ENCODE data around the gene MT2A.

- no peak for TF ChIP-seq CTCF (conservative IDR thresholded peaks at IDR 0.05)
- TF ChIP-seq ZFX (IDR thresholded peaks at IDR 0.05) = no peak
Measured at GRCh38 chr16:56571525-56571924, 36.9 kb upstream of the MT2A start.

Data from C4-2B (cell line).